ENCODE data around the gene KCTD14.
A peak's percentile ranks its signal among the peaks of the same experiment; 100 is the strongest.

KCTD14 gene

DNA sequence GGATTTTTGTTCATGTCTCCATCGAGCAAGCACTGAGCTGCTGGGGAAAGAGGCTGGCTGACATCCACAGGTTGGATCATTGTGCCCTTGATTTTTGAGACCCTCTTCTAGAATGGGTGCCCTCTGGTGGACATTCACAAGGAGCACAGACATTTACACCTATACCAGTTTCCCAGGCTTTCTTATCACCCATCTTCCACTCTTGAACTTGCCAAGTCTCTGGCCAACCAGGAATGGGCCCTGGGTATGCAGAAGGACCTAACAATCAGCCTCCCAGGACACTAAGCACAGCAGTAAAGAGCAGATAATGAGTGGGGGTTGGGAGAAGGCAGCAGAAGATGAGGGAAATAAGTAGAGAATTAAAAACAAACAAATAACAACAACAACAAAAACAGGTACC lies 22.9 kb downstream of the KCTD14 start:
- no peaks in the 10 kb centered on the region for H3K36me3 ChIP-seq (replicated peaks; ENCODE audit: insufficient read depth, low read length)
- H3K79me2 ChIP-seq (ENCODE audit: low read length): no peaks in the 10 kb centered on the region
- H3K9me3 ChIP-seq (replicated peaks; ENCODE audit: insufficient read depth, low read length): no peaks in the 10 kb centered on the region
- H3K27me3 ChIP-seq (replicated peaks; ENCODE audit: insufficient read depth, low read length): no peaks in the 10 kb centered on the region
- DNase-seq: peak; percentile 63
- no peaks in the 10 kb centered on the region for H3K9me2 ChIP-seq (replicated peaks; ENCODE audit: insufficient read depth, low read length)
- TF ChIP-seq EZH2phosphoT487 (IDR thresholded peaks at IDR 0.05; ENCODE audit: low read length) (no peak), EZH2 (optimal IDR thresholded peaks at IDR 0.05; ENCODE audit: low read depth, low read length) (no peak)
- TF ChIP-seq, protein P1, sequence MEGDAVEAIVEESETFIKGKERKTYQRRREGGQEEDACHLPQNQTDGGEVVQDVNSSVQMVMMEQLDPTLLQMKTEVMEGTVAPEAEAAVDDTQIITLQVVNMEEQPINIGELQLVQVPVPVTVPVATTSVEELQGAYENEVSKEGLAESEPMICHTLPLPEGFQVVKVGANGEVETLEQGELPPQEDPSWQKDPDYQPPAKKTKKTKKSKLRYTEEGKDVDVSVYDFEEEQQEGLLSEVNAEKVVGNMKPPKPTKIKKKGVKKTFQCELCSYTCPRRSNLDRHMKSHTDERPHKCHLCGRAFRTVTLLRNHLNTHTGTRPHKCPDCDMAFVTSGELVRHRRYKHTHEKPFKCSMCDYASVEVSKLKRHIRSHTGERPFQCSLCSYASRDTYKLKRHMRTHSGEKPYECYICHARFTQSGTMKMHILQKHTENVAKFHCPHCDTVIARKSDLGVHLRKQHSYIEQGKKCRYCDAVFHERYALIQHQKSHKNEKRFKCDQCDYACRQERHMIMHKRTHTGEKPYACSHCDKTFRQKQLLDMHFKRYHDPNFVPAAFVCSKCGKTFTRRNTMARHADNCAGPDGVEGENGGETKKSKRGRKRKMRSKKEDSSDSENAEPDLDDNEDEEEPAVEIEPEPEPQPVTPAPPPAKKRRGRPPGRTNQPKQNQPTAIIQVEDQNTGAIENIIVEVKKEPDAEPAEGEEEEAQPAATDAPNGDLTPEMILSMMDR (IDR thresholded peaks at IDR 0.05; ENCODE audit: low read length): peak; percentile 68
- H3K4me1 ChIP-seq (ENCODE audit: low read length): peaks cover 3% of the 10 kb centered on the region
- no peak overlapping the region for H2AFZ ChIP-seq (ENCODE audit: low read length)
- no peak overlapping the region for H3K9ac ChIP-seq (ENCODE audit: low read length)
- no peaks in the 10 kb centered on the region for H4K20me1 ChIP-seq (ENCODE audit: insufficient read depth, low read length)
- H3K4me2 ChIP-seq (ENCODE audit: low read depth, low read length): no peak overlapping the region
- H3K27ac ChIP-seq (ENCODE audit: low read length): no peak overlapping the region
- H3F3A ChIP-seq (ENCODE audit: insufficient read depth, low read length): peaks cover 2% of the 10 kb centered on the region; the same call in 1 of the 2 replicates
- no peak overlapping the region for H3K4me3 ChIP-seq (ENCODE audit: low read length)

DNA sequence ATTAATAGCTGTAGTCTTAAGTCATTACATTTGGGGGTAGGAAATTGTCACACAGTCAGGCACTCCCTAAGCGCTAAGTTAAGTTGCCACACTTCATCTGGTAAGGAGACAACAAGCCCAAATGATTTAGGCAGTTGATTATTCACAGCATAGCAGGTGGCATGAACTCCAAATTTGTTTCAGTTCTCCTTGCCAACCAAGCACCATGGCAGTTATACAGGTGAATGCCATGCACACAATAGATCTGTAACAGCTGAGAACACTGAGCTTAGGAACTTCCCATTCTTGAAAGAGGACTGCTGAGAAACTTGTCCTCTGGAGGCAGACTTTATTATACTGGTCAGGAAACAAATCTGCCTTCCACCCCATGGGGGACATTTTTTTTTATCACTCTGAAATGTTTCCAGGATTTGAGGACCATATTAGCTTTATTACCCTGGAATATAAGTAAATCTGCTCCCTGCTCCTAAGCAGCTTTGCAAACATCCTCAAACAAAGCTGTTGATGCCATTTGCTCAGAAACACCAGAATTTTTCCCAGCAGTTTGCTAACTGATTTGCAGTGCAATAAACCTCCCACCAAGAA lies 23.5 kb downstream of the KCTD14 start:
- Histone ChIP-seq H3K9me2 (replicated peaks; ENCODE audit: insufficient read depth, low read length) (no peaks in the 10 kb centered on the region), H3K4me2 (ENCODE audit: low read depth, low read length) (no peak overlapping the region), H2AFZ (ENCODE audit: low read length) (no peak overlapping the region), H3F3A (ENCODE audit: insufficient read depth, low read length) (peaks cover 5% of the 10 kb centered on the region; the same call in 1 of the 2 replicates), H3K27ac (ENCODE audit: low read length) (no peak overlapping the region), H3K9me3 (replicated peaks; ENCODE audit: insufficient read depth, low read length) (no peaks in the 10 kb centered on the region), H3K4me3 (ENCODE audit: low read length) (no peak overlapping the region), H3K36me3 (replicated peaks; ENCODE audit: insufficient read depth, low read length) (no peaks in the 10 kb centered on the region), H4K20me1 (ENCODE audit: insufficient read depth, low read length) (no peaks in the 10 kb centered on the region), H3K4me1 (ENCODE audit: low read length) (peaks cover 5% of the 10 kb centered on the region), H3K27me3 (replicated peaks; ENCODE audit: insufficient read depth, low read length) (no peaks in the 10 kb centered on the region), H3K79me2 (ENCODE audit: low read length) (no peaks in the 10 kb centered on the region), H3K9ac (ENCODE audit: low read length) (no peak overlapping the region)
- no peak for DNase-seq
- TF ChIP-seq EZH2phosphoT487 (IDR thresholded peaks at IDR 0.05; ENCODE audit: low read length): no peak

DNA sequence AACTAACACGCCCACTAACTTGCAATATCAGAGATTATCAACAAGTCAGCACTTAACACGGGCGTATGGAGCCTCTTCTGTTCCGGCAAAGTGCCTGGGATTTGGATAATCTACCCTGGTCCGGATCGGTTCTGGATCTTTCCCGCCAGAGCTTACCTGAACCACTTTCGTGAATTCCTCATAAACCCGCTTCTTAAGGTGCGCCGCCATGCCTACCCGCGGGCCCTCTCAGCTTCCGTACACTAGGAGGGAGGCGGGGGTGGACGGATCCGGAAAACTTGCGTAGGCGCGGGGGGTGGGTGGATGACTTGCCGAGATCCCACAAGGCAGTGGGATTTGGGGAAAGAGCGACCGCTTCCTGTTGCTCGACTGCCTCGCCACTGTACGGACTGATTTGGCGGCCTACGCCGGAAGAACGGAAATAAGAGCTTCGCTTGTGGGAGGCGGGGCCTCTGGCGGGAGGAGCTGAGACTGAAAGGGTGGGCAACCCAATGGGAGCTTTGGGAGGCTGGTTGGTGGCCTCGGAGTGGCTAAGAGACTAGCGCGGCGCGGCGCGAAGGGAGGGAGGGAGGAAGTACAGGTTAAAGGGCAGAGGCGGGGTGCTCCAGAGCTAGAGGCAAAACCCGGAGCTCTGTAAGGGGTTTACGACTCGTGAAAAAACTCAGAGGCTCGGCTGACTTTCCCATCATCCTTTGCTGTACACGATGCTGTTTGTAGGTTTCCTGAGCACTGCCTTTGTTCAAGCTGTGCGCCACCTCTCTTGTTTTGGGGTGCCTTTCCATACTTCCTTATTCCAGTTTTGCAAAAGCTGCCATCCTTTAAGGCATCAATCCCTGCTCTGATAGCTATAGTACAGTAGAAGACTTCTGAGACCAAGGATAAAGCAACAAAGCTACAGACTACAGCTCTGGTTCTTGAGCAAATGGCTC lies 28.4 kb downstream of the KCTD14 start, which contains the start of gene INTS4:
TSS of gene INTS4 (minus strand) at position 235 of the 929 bp plus-strand sequence. CDS start at position 210, 25 bp downstream.
- Histone ChIP-seq H4K20me1 (ENCODE audit: insufficient read depth, low read length) (no peaks in the 10 kb centered on the region), H3K4me3 (ENCODE audit: low read length) (peak within 1 kb of the TSS; percentile 99), H3K4me2 (ENCODE audit: low read depth, low read length) (peak within 1 kb of the TSS; percentile 97), H3K9me3 (replicated peaks; ENCODE audit: insufficient read depth, low read length) (no peaks in the 10 kb centered on the region), H2AFZ (ENCODE audit: low read length) (peak within 1 kb of the TSS; percentile 99), H3K9ac (ENCODE audit: low read length) (peak within 1 kb of the TSS; percentile 78), H3F3A (ENCODE audit: insufficient read depth, low read length) (peaks cover 11% of the 10 kb centered on the region; the same call in 1 of the 2 replicates), H3K36me3 (replicated peaks; ENCODE audit: insufficient read depth, low read length) (no peaks in the 10 kb centered on the region), H3K27me3 (replicated peaks; ENCODE audit: insufficient read depth, low read length) (no peaks in the 10 kb centered on the region), H3K4me1 (ENCODE audit: low read length) (peaks cover 14% of the 10 kb centered on the region), H3K79me2 (ENCODE audit: low read length) (peaks cover 32% of the 10 kb centered on the region), H3K9me2 (replicated peaks; ENCODE audit: insufficient read depth, low read length) (no peaks in the 10 kb centered on the region), H3K27ac (ENCODE audit: low read length) (peak within 1 kb of the TSS; percentile 79)
- peak; percentile 99 for DNase-seq
- TF ChIP-seq EZH2phosphoT487 (IDR thresholded peaks at IDR 0.05; ENCODE audit: low read length) (no peak), EZH2 (optimal IDR thresholded peaks at IDR 0.05; ENCODE audit: low read depth, low read length) (no peak)
- TF ChIP-seq, protein P1 (IDR thresholded peaks at IDR 0.05; ENCODE audit: low read length): no peak

All from MM.1S (cell line).